Hepatocyte (in vitro differentiated cells): Measurements from ENCODE around the gene NCAPD3.

Experiments
- EZH2phosphoT487 ChIP-seq: fragments of 200-600 bp; sonication (generic); IDR thresholded peaks from one replicate; pipeline ENCODE4 v1.6.1; 2018; ENCODE audit warnings: antibody characterized with exemption, mild to moderate bottlenecking, low read depth, moderate library complexity; ENCODE audit not compliant: unreplicated experiment, severe bottlenecking
- TF ChIP-seq, protein P1 (sequence below): fragments of 200-600 bp; sonication (generic); IDR thresholded peaks from 2 replicates; pipeline ENCODE4 v1.5.1; 2016; ENCODE audit warnings: antibody characterized with exemption, mild to moderate bottlenecking; ENCODE audit not compliant: poor library complexity

DNA sequence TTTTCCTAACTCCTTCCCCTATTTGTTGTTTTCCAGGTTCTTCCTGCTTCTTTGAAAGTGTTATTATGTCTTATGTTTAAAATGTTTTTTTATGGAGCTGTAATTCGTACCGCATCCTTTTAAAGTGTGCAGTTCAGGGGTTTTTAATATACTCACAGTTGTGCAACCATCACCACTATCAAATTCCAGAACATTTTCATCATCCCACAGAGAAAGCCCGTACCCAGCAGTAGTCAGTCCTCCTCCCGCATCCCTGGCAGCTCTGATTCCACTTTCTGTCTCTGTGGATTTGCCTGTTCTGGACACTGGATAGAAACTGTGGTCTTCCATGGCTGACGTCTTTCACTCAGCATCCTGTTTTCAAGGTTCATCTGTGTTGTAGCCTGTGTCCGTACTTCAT lies 81.2 kb downstream of the NCAPD3 start:
- TF ChIP-seq, protein P1, sequence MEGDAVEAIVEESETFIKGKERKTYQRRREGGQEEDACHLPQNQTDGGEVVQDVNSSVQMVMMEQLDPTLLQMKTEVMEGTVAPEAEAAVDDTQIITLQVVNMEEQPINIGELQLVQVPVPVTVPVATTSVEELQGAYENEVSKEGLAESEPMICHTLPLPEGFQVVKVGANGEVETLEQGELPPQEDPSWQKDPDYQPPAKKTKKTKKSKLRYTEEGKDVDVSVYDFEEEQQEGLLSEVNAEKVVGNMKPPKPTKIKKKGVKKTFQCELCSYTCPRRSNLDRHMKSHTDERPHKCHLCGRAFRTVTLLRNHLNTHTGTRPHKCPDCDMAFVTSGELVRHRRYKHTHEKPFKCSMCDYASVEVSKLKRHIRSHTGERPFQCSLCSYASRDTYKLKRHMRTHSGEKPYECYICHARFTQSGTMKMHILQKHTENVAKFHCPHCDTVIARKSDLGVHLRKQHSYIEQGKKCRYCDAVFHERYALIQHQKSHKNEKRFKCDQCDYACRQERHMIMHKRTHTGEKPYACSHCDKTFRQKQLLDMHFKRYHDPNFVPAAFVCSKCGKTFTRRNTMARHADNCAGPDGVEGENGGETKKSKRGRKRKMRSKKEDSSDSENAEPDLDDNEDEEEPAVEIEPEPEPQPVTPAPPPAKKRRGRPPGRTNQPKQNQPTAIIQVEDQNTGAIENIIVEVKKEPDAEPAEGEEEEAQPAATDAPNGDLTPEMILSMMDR: no peak
- TF ChIP-seq EZH2phosphoT487: no peak
